Central memory CD8-positive, alpha-beta T cell (primary cell): ENCODE results near the gene BBS4.
"Not testable (repeated sequence)": the region's sequence is repeated elsewhere in the genome, so short reads cannot be mapped to it uniquely, and the experiment has no call there.

Experiments used
- ATAC-seq: fragments of 150-1000 bp; cut with Tn5 transposase; replicated peaks from 2 replicates; pipeline ENCODE4 v1.10.0; 2022; ENCODE audit warnings: mild to moderate bottlenecking, moderate FRiP score, moderate number of reproducible peaks; ENCODE audit not compliant: poor library complexity, severe bottlenecking; ENCODE audit errors: extremely low read depth
- DNase-seq, 2 donors: peaks; one replicate each; pipeline ENCODE4 v3.0.0; 2021; ENCODE audit warnings: low spot score in 2 of 2
- H3K27ac Mint-ChIP-seq: one replicate; pipeline ENCODE4 v1.8.0; 2022; ENCODE audit warnings: low read depth, mild to moderate bottlenecking, moderate library complexity, mixed read lengths
- H3K27me3 Mint-ChIP-seq: one replicate; pipeline ENCODE4 v1.8.0; 2022; ENCODE audit warnings: mixed read lengths
- H3K36me3 Mint-ChIP-seq: one replicate; pipeline ENCODE4 v1.8.0; 2022; ENCODE audit warnings: mild to moderate bottlenecking, moderate library complexity, mixed read lengths; ENCODE audit not compliant: insufficient read depth
- H3K4me1 Mint-ChIP-seq: one replicate; pipeline ENCODE4 v1.8.0; 2022; ENCODE audit warnings: mixed read lengths
- H3K4me3 Mint-ChIP-seq: one replicate; pipeline ENCODE4 v1.8.0; 2022; ENCODE audit warnings: mild to moderate bottlenecking, moderate library complexity, mixed read lengths
- H3K9me3 Mint-ChIP-seq: one replicate; pipeline ENCODE4 v1.8.0; 2022; ENCODE audit warnings: mixed read lengths

Gene BBS4

DNA sequence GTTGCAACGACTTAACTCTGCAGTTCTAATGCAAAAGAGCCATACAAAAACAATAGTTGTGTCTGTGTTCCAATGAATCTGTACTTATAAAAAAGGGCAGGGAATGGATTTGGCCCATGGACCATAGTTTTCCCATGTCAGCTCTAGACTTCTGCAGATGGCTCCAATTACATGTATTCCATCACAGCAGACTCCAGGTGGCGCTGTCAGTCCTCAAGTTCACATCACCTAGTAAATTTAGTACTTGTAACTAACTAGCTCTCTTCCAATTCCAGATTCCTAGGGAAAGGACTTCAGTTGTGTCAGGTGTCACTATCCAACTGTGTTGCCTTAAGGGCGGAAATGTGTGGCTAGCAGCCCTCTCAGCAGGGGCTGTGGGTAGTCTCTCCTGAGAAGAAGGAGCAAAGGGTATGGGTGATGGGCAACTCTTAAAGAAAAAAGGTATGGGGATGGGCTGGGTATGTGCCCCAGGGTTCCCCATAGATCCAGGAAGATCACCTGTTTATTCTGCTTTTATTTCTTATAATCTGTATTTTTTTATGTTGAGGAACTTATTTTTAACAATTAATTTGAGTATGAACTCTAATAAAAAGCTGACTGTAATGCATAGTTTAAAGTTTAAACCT lies 36.2 kb downstream of the BBS4 start:
- Mint-ChIP-seq H3K4me1 (no peaks in the 10 kb centered on the region), H3K36me3 (peaks cover 17% of the 10 kb centered on the region), H3K27me3 (no peaks in the 10 kb centered on the region), H3K27ac (no peak overlapping the region), H3K4me3 (no peak overlapping the region), H3K9me3 (no peaks in the 10 kb centered on the region)
- DNase-seq (peak; percentile 38 to 55), ATAC-seq (no peak)

DNA sequence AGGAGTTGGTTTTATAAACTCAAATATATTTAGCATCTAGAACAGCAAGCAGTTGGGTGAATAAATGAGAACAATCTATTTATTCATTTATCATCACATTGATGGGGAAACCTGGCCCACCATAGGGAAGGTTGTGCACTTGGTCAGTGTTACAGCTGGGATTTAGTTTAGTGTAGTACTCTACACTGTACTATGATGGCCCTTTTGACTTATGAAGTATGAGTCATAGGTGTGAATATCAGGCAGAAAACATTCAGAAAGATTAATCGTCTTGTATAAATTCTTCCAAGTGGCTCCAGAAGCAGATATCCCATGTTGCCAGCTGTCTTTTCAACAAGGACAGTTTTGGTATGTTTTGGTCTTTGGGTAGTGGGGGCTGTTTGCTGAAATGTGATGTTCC lies 38.0 kb downstream of the BBS4 start:
- Mint-ChIP-seq H3K4me1 (no peaks in the 10 kb centered on the region), H3K27ac (no peak overlapping the region), H3K27me3 (no peaks in the 10 kb centered on the region), H3K9me3 (no peaks in the 10 kb centered on the region), H3K4me3 (no peak overlapping the region), H3K36me3 (peaks cover 11% of the 10 kb centered on the region)
- ATAC-seq (no peak), DNase-seq (no peak)

DNA sequence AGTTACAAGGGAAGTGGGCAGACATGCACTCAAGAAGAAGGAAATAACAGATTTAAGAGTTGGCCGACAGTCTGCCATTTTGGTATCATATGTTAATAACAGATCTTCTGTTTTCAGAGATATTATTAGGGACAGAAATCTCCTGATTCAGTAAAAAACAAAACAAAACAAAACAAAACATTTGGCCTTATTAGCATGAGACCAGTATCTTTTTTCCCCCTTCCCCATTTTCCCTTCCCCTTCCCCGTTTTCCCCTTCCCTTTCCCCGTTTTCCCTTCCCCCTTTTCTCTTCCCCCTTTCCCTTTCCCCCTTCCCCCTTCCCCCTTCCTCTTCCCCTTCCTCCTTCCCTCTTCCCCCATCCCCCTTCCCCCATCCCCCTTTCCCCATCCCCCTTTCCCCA lies 39.4 kb downstream of the BBS4 start:
- H3K9me3 Mint-ChIP-seq, result no peaks in the 10 kb centered on the region
- H3K27me3 Mint-ChIP-seq, result no peaks in the 10 kb centered on the region
- no peak overlapping the region for H3K4me3 Mint-ChIP-seq
- DNase-seq (no peak), ATAC-seq (no peak)
- peaks cover 10% of the 10 kb centered on the region for H3K36me3 Mint-ChIP-seq
- no peaks in the 10 kb centered on the region for H3K4me1 Mint-ChIP-seq
- H3K27ac Mint-ChIP-seq, result no peak overlapping the region

DNA sequence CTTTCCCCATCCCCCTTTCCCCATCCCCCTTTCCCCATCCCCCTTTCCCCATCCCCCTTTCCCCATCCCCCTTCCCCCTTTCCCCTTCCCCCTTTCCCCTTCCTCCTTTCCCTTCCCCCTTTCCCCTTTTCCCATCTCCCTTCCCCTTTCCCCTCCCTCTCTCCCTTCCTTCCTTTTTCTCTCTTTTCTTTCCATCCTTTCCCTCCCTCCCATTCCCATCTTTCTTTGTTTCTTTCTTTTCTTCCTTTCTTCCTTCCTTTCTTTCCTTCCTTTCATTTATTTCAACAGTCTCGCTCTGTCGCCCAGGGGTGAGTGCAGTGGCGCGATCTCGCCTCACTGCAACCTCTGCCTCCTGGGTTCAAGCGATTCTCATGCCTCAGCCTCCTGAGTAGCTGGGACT lies 39.8 kb downstream of the BBS4 start:
- not testable (repeated sequence) for H3K9me3 Mint-ChIP-seq, ATAC-seq, H3K4me3 Mint-ChIP-seq, DNase-seq, H3K27ac Mint-ChIP-seq, H3K4me1 Mint-ChIP-seq, H3K27me3 Mint-ChIP-seq
- H3K36me3 Mint-ChIP-seq, result peaks cover 12% of the 10 kb centered on the region

DNA sequence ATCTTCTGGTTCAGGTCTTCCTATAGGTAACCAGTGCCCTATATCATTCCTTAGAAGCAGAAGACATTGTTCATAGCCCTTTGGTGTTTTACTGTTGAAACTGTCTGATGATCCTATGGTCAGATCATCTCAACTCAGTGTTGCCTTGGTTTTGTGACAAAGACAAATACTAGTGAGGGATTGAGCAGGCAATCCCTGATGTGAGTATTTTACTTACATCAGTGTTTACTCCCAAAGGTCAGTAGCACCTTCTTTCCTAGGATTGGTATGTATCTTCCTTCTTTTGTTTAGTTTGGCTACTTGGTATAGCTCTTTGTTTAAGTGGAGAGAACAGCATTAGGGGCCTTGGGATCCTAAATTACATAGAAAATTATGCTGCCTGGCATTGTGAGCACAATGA lies 41.1 kb downstream of the BBS4 start:
- Mint-ChIP-seq H3K27me3 (no peaks in the 10 kb centered on the region), H3K9me3 (no peaks in the 10 kb centered on the region), H3K36me3 (peaks cover 17% of the 10 kb centered on the region), H3K27ac (no peak overlapping the region), H3K4me3 (no peak overlapping the region), H3K4me1 (no peaks in the 10 kb centered on the region)
- no peak for DNase-seq
- ATAC-seq, result no peak

DNA sequence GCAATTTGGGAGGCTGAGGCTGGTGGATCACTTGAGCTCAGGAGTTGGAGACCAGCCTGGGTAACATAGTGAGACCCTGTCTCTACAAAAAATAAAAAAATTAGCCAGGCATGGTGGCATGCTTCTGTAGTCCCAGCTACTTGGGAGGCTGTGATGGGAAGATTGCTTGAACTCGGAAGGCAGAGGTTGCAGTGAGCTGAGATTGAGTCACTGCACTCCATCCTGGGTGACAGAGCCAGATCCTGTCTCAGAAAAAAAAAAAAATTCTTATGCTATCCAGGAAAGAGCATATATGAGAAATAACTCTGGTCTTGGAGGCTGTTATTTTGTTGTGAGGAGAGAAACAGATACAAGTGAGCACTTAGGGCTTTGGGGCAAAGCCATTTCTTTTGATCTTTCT lies 42.2 kb downstream of the BBS4 start:
- H3K27me3 Mint-ChIP-seq, H3K4me3 Mint-ChIP-seq, DNase-seq, H3K9me3 Mint-ChIP-seq, ATAC-seq, H3K27ac Mint-ChIP-seq, H3K4me1 Mint-ChIP-seq: not testable (repeated sequence)
- peaks cover 15% of the 10 kb centered on the region for H3K36me3 Mint-ChIP-seq

DNA sequence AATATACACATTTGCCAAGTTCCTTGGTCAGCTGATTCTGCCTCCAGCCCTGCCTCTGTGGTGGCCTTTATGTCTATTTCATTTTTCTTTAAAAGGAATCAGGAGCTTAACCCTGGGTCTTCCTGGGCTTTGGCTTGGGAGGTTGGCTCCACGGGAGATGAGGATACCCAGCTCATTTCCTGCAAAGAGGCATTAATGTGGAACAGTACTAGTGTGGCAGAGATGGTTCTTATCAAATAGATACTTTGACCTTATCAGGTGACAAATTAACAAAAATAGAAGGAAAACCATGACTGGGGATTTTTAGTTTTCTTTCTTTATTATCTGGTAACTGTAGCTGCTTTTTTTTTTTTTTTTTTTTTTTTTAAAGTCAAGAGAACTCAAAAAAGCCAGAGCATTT lies 42.8 kb downstream of the BBS4 start:
- no peak overlapping the region for H3K4me3 Mint-ChIP-seq
- no peak for ATAC-seq
- peaks cover 15% of the 10 kb centered on the region for H3K36me3 Mint-ChIP-seq
- no peak overlapping the region for H3K27ac Mint-ChIP-seq
- no peak for DNase-seq
- H3K9me3 Mint-ChIP-seq, result no peaks in the 10 kb centered on the region
- H3K4me1 Mint-ChIP-seq, result peaks cover 6% of the 10 kb centered on the region
- H3K27me3 Mint-ChIP-seq, result no peaks in the 10 kb centered on the region

DNA sequence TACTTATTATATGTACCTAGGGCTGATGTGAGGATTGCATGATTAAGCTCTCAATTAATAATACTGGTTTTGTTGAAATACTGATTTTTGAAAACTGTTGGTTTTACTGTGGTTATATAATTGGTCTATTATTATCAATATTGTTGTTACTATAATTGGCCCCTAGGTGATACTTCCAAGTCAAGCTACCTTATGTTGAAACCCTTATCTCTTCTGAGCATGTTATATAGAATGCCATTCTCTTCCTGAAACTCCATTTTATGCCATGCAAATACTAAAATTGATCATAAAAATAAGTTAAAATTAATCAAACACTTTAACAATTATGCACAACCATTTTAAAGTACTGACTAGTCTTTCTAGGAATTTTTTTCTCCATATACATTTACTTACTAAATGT lies 46.1 kb downstream of the BBS4 start:
- no peak overlapping the region for H3K4me3 Mint-ChIP-seq
- DNase-seq, result no peak
- no peak overlapping the region for H3K27ac Mint-ChIP-seq
- no peak for ATAC-seq
- peaks cover 13% of the 10 kb centered on the region for H3K4me1 Mint-ChIP-seq
- H3K9me3 Mint-ChIP-seq, result no peaks in the 10 kb centered on the region
- H3K36me3 Mint-ChIP-seq, result peaks cover 19% of the 10 kb centered on the region
- H3K27me3 Mint-ChIP-seq, result no peaks in the 10 kb centered on the region

DNA sequence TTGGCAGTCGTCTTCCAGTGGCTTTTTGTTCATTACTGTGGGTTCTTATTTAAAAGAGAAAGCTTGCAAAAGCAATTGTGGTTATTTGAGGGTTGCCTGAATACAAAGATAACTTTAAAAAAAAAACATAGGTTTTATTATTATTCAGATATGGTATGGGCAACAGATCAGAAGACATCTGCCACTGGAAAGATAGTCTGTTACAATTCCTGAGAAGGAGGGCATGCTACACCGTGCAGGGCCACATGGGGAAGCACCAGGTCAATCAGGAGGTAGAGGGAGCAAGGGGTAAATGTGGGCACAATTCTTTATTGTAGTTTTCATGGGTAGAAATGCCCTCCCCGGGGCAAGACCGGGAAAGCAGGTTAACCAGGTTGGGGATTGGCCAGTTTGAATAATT lies 46.5 kb downstream of the BBS4 start:
- no peak for DNase-seq
- no peak overlapping the region for H3K4me3 Mint-ChIP-seq
- H3K9me3 Mint-ChIP-seq, result no peaks in the 10 kb centered on the region
- ATAC-seq, result no peak
- peaks cover 13% of the 10 kb centered on the region for H3K4me1 Mint-ChIP-seq
- H3K36me3 Mint-ChIP-seq, result peaks cover 19% of the 10 kb centered on the region
- no peaks in the 10 kb centered on the region for H3K27me3 Mint-ChIP-seq
- no peak overlapping the region for H3K27ac Mint-ChIP-seq

DNA sequence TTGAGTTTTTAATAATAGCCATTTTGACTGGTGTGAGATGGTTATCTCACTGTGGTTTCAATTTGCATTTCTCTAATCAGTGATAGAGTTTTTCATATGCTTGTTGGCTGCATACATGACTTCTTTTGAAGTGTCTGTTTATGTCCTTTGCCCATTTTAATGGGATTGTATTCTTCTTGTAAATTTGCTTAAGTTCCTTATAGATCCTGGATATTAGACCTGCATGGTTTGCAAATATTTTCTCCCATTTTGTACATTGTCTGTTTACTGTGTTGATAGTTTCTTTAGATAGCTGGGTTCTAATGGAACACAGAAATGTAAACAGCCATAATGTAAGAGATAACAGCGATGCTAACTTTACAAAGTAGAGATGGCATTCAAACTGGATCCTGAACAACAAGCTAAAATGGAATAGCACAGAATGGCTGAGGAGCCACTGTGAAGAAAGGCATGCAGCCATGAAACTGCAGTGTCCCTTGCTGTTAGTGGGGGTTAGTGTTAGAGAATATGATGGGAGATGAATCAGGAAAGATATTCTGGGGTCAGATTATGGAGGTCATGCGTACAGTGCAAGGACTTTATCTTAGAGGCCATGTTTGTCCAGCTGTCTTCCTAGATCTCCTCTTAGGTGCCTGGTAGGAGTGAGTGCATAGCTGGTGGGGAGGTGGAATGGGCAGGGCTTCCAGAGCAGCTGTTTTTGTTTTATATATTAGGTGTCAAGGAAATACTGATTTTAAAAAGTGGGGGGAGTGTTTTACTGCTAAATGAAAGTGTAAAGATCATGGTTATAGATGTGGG lies 48.1 kb downstream of the BBS4 start:
- DNase-seq, result no peak
- no peak overlapping the region for H3K4me3 Mint-ChIP-seq

DNA sequence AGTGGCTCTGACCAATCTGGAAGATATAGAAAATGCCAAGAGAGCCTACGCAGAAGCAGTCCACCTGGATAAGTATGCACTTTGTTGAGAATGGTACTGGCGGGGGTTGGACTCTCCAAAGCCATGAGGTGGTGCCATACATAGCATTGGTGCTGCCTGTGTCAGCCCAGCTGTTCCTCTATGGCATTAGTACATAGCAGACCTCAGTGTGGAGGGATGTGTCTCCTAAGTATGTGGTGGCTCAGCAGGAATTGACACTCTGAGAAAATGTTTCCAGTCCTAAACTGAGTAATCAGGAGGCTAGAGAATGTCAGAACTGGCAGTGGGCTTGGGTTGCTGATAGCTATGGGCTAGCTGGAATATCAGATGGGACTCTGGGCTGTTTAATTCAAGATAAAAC lies 49.1 kb downstream of the BBS4 start:
- H3K36me3 Mint-ChIP-seq, result peaks cover 22% of the 10 kb centered on the region
- no peaks in the 10 kb centered on the region for H3K9me3 Mint-ChIP-seq
- H3K4me1 Mint-ChIP-seq, result peaks cover 29% of the 10 kb centered on the region
- H3K27me3 Mint-ChIP-seq, result no peaks in the 10 kb centered on the region
- no peak overlapping the region for H3K27ac Mint-ChIP-seq
- DNase-seq (no peak), ATAC-seq (no peak)
- H3K4me3 Mint-ChIP-seq, result no peak overlapping the region

More for the DNA sequence above, 48.1 kb downstream of the BBS4 start:
- no peak for ATAC-seq
- no peaks in the 10 kb centered on the region for H3K27me3 Mint-ChIP-seq
- peak overlapping the region; percentile 64 for H3K27ac Mint-ChIP-seq
- peaks cover 19% of the 10 kb centered on the region for H3K36me3 Mint-ChIP-seq
- no peaks in the 10 kb centered on the region for H3K9me3 Mint-ChIP-seq
- H3K4me1 Mint-ChIP-seq, result peaks cover 20% of the 10 kb centered on the region

DNA sequence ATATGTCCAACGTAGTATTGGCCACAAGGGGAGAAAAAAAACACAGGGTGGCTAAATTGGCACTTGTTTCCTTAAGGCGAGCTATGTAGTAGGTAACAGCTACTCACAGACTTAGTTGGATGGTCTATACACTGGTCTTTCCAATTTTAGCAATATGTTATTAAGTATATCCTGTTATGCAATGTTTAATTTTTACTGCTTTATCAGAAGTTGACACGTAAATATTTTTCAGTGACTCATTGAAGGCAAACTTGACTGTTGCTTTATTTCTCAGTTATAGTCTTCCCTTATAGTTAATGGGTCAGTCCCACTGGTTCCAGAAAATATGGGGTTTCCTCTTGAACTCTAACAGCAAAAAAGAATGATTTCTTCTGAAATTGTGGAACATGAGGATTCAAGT lies 51.1 kb downstream of the BBS4 start:
- H3K27me3 Mint-ChIP-seq, result no peaks in the 10 kb centered on the region
- DNase-seq (no peak), ATAC-seq (no peak)
- H3K27ac Mint-ChIP-seq, result peak overlapping the region; percentile 52
- peaks cover 18% of the 10 kb centered on the region for H3K36me3 Mint-ChIP-seq
- H3K4me3 Mint-ChIP-seq, result no peak overlapping the region
- peaks cover 48% of the 10 kb centered on the region for H3K4me1 Mint-ChIP-seq
- no peaks in the 10 kb centered on the region for H3K9me3 Mint-ChIP-seq

DNA sequence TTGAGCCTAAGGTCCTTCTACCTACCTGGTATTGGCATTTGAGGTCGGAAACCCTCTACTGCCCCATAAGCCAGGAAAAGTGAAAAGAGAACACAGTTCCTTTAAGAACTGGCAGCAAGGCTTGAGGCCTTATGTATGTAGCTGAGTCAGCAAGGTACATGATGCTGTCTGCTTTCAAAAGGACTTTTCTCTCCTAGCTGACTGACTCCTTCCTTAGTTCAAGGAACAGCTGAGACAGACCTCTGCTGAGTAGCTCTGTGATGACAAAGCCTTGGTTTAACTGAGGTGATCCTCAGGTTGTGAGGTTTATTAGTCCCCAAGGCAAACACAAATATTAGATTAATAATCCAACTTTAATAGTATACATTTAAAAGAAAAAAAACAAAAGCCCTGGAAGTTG lies 51.7 kb downstream of the BBS4 start:
- DNase-seq, result no peak
- H3K4me3 Mint-ChIP-seq, result no peak overlapping the region
- H3K9me3 Mint-ChIP-seq, result no peaks in the 10 kb centered on the region

More for the DNA sequence above, 51.7 kb downstream of the BBS4 start:
- H3K27me3 Mint-ChIP-seq, result no peaks in the 10 kb centered on the region
- peaks cover 18% of the 10 kb centered on the region for H3K36me3 Mint-ChIP-seq
- no peak for ATAC-seq
- H3K4me1 Mint-ChIP-seq, result peaks cover 48% of the 10 kb centered on the region
- H3K27ac Mint-ChIP-seq, result peak overlapping the region; percentile 94
